Measurements from ENCODE around the gene FADS2.

FADS2 gene

GRCh38 chr11:61793083-61793828 is 34.8 kb upstream of the FADS2 start:
- no peak for TF ChIP-seq CTCF (IDR thresholded peaks at IDR 0.05)

- TF ChIP-seq CTCF (IDR thresholded peaks at IDR 0.05): no peak
These were observed 34.3 kb upstream of the FADS2 start for GRCh38 chr11:61793829-61794204.

- no peak for TF ChIP-seq CTCF (IDR thresholded peaks at IDR 0.05)
These were observed 33.5 kb upstream of the FADS2 start for GRCh38 chr11:61794579-61794978.

GRCh38 chr11:61795459-61795858 is 32.6 kb upstream of the FADS2 start:
- TF ChIP-seq CTCF (IDR thresholded peaks at IDR 0.05): no peak

- TF ChIP-seq CTCF (IDR thresholded peaks at IDR 0.05): no peak
These were observed 32.1 kb upstream of the FADS2 start for GRCh38 chr11:61795876-61796526.

- peak; percentile 85 for TF ChIP-seq CTCF (IDR thresholded peaks at IDR 0.05)
These were observed 30.7 kb upstream of the FADS2 start for GRCh38 chr11:61797263-61797944.

- no peak for TF ChIP-seq CTCF (IDR thresholded peaks at IDR 0.05)
These were observed 28.3 kb upstream of the FADS2 start for GRCh38 chr11:61799665-61800284.
